IMR-90 (cell line): Measurements from ENCODE around the gene ENAH. TPM values are rescaled to one million over a fixed set of nuclear protein-coding genes. Genes with fewer than 3 reads are reported as not detected.

ENCODE experiments used
- ATAC-seq: fragments of 200-7000 bp; cut with Tn5 transposase; 2 replicates; pipeline ENCODE4 v1.9.1; 2020; ENCODE audit warnings: low read depth, mild to moderate bottlenecking, moderate library complexity
- BruUV-seq: library from RNA; stranded (reverse); fragments of 400-500 nt; replicated peaks from 2 replicates; lab custom pipeline; 2021; lab: Mats Ljungman, UMichigan
- CTCF ChIA-PET: fragments of 300-600 bp; formaldehyde crosslinking; extraction: SDS; loops from one replicate; lab custom pipeline; 2021; ENCODE audit warnings: antibody characterized with exemption; lab: Yijun Ruan, JAX
- POLR2A ChIA-PET: fragments of 300-600 bp; sonication (Branson Sonifier 250); formaldehyde crosslinking; loops from one replicate; lab custom pipeline; 2022; ENCODE audit warnings: antibody characterized with exemption; ENCODE audit not compliant: unreplicated experiment; lab: Charles Lee
- DNase-seq: peaks from one replicate; pipeline ENCODE4 v3.0.0; 2013
- H2AFZ ChIP-seq: replicated peaks from 2 replicates; pipeline ENCODE3; 2013; ENCODE audit warnings: low read length, mild to moderate bottlenecking; ENCODE audit not compliant: poor library complexity
- H2AK5ac ChIP-seq: 2 replicates; pipeline ENCODE4 v1.6.1; 2013; ENCODE audit warnings: low read depth, low read length, inconsistent platforms
- H2AK9ac ChIP-seq: replicated peaks from 2 replicates; pipeline ENCODE3; 2013; ENCODE audit warnings: mild to moderate bottlenecking, low read depth, low read length, moderate library complexity; ENCODE audit not compliant: poor library complexity
- H2BK120ac ChIP-seq: 2 replicates; pipeline ENCODE4 v1.6.1; 2013; ENCODE audit warnings: low read depth, low read length, inconsistent platforms
- H2BK15ac ChIP-seq: 3 replicates; pipeline ENCODE4 v1.6.1; 2013; ENCODE audit warnings: low read depth, low read length, inconsistent platforms
- H2BK20ac ChIP-seq: 2 replicates; pipeline ENCODE4 v1.6.1; 2013; ENCODE audit warnings: low read depth, mild to moderate bottlenecking, inconsistent platforms, low read length, moderate library complexity
- H2BK5ac ChIP-seq: 2 replicates; pipeline ENCODE4 v1.6.1; 2013; ENCODE audit warnings: mild to moderate bottlenecking, low read depth, low read length, inconsistent platforms; ENCODE audit not compliant: poor library complexity, severe bottlenecking
- H3K14ac ChIP-seq: replicated peaks from 2 replicates; pipeline ENCODE4 v1.6.1; 2013; ENCODE audit warnings: low read depth, low read length, inconsistent platforms
- H3K18ac ChIP-seq: 2 replicates; pipeline ENCODE4 v1.6.1; 2013; ENCODE audit warnings: low read depth, low read length, control low read depth
- H3K23ac ChIP-seq: 2 replicates; pipeline ENCODE4 v1.6.1; 2013; ENCODE audit warnings: low read depth, low read length, inconsistent platforms
- H3K27ac ChIP-seq: 2 replicates; pipeline ENCODE4 v1.5.1; 2013; ENCODE audit warnings: mild to moderate bottlenecking, control low read depth, low read length; ENCODE audit not compliant: insufficient read depth
- H3K27me3 ChIP-seq: 2 replicates; pipeline ENCODE4 v1.6.1; 2013; ENCODE audit warnings: low read length; ENCODE audit not compliant: control insufficient read depth, insufficient read depth
- H3K36me3 ChIP-seq: 2 replicates; pipeline ENCODE4 v1.6.1; 2013; ENCODE audit warnings: low read length, mixed read lengths; ENCODE audit not compliant: control insufficient read depth, insufficient read depth
- H3K4ac ChIP-seq: 2 replicates; pipeline ENCODE4 v1.6.1; 2013; ENCODE audit warnings: low read depth, low read length, inconsistent platforms
- H3K4me1 ChIP-seq: 2 replicates; pipeline ENCODE4 v1.6.1; 2013; ENCODE audit warnings: low read length, mixed read lengths; ENCODE audit not compliant: control insufficient read depth, insufficient read depth
- H3K4me2 ChIP-seq: 2 replicates; pipeline ENCODE4 v1.6.1; 2013; ENCODE audit warnings: low read depth, mild to moderate bottlenecking, control low read depth, low read length, moderate library complexity
- H3K4me3 ChIP-seq: 2 replicates; pipeline ENCODE4 v1.5.1; 2013; ENCODE audit warnings: low read depth, mild to moderate bottlenecking, control low read depth, low read length, moderate library complexity; ENCODE audit not compliant: insufficient read depth
- H3K56ac ChIP-seq: 2 replicates; pipeline ENCODE4 v1.6.1; 2013; ENCODE audit warnings: low read length, inconsistent platforms; ENCODE audit not compliant: insufficient read depth; ENCODE audit errors: extremely low read depth
- H3K79me1 ChIP-seq, 2 experiments: 2 replicates each; pipeline ENCODE4 v1.6.1; 2013; ENCODE audit warnings: low read length in 2 of 2, inconsistent platforms in 1 of 2, low read depth in 1 of 2
- H3K9ac ChIP-seq: 2 replicates; pipeline ENCODE4 v1.6.1; 2013; ENCODE audit warnings: low read depth, low read length, control low read depth
- H3K9me1 ChIP-seq: 2 replicates; pipeline ENCODE4 v1.6.1; 2013; ENCODE audit warnings: low read length, inconsistent platforms; ENCODE audit not compliant: insufficient read depth
- H3K9me3 ChIP-seq: 2 replicates; pipeline ENCODE4 v1.6.1; 2013; ENCODE audit warnings: low read length; ENCODE audit not compliant: control insufficient read depth, insufficient read depth
- H4K20me1 ChIP-seq: 2 replicates; pipeline ENCODE4 v1.6.1; 2013; ENCODE audit warnings: low read length, inconsistent platforms; ENCODE audit not compliant: insufficient read depth
- H4K5ac ChIP-seq: 2 replicates; pipeline ENCODE4 v1.6.1; 2013; ENCODE audit warnings: mild to moderate bottlenecking, low read depth, low read length, control low read depth
- H4K8ac ChIP-seq, 2 experiments: 2 replicates each; pipeline ENCODE4 v1.6.1; 2013; ENCODE audit warnings: low read depth in 2 of 2, low read length in 2 of 2, control low read depth in 1 of 2, inconsistent platforms in 1 of 2
- H4K91ac ChIP-seq: 2 replicates; pipeline ENCODE4 v1.6.1; 2013; ENCODE audit warnings: low read depth, low read length, inconsistent platforms; ENCODE audit not compliant: insufficient read depth
- BHLHE40 ChIP-seq: fragments of 150-350 bp; IDR thresholded peaks from 2 replicates; pipeline ENCODE4 v1.6.1; 2016; ENCODE audit warnings: mild to moderate bottlenecking, low read depth, low read length
- CEBPB ChIP-seq: IDR thresholded peaks from 2 replicates; pipeline ENCODE4 v1.6.1; 2012; ENCODE audit warnings: low read depth, low read length, improper control_type of control experiment
- WGBS, 2 experiments: methylation state at CpG; one replicate each; pipeline versions ENCODE4 v1.1.5 to v1.1.7; 2013; ENCODE audit warnings: missing lambda C conversion rate in 2 of 2; ENCODE audit not compliant: insufficient read length in 1 of 2; ENCODE audit errors: extremely low coverage in 2 of 2; 5-methylcytosine and 5-hydroxymethylcytosine counted together
- dilution Hi-C: fragments of 300-500 bp; cut with HindIII; formaldehyde crosslinking; loops from one replicate; pipeline ENCODE4 v1.14.3; 2018; ENCODE audit warnings: low sequenced_read_pairs; ENCODE audit not compliant: unreplicated experiment
- in situ Hi-C: fragments of 300-500 bp; cut with MboI; formaldehyde crosslinking; loops from 3 replicates; pipeline ENCODE4 v1.14.3; 2019; ENCODE audit warnings: low sequenced_read_pairs, inconsistent platforms, mixed read lengths
- intact Hi-C: fragments of 100-400 bp; cut with micrococcal nuclease; formaldehyde crosslinking; loops from 2 replicates; pipeline ENCODE4 v1.10.0; 2022
- polyA plus RNA-seq, 3 experiments: library from polyadenylated mRNA; depleted of rRNA; stranded (reverse); fragments of >200 nt; gene quantifications; 2 replicates each; pipeline ENCODE4 v1.2.3, GENCODE V29; 2012; ENCODE audit warnings: low replicate concordance in 1 of 3
- total RNA-seq: library from RNA; depleted of rRNA; stranded (reverse); fragments of >200 nt; gene quantifications from 2 replicates; pipeline ENCODE4 v1.2.3, GENCODE V29; 2012

The ENAH gene
- total and polyA plus RNA-seq, 2 of the 4 experiments (the other 2 are of a cell fraction) = 61.3 to 86.9 TPM

DNA sequence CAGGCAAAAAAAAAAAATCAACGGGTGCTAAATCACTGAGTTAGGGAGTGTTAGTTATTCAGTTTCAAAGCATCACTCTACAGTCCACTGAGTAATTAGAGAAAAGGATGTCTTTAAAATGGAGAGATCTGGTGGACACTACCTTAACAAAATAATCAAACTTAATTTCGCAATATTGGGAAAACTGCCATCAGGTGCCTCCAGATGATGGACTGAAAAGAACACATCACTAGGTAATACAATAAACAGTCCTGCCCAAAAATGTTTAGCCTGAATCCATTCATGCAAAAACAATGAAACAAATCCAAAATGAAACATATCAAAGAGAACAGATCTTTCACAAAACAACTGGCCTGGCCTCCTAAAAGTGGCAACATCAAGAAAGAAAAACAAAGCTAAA lies 54.1 kb downstream of the ENAH start:
- Histone ChIP-seq H3K4me2 (no peak overlapping the region), H2BK20ac (no peak overlapping the region), H3K4ac (no peak overlapping the region), H3K56ac (no peak overlapping the region), H4K91ac (no peak overlapping the region), H3K36me3 (peaks cover 6% of the 10 kb centered on the region), H3K27me3 (no peaks in the 10 kb centered on the region), H4K8ac (no peak overlapping the region), H2BK15ac (no peak overlapping the region), H2AFZ (no peak overlapping the region), H3K18ac (no peak overlapping the region), H3K14ac (no peak overlapping the region), H3K4me1 (no peaks in the 10 kb centered on the region), H4K20me1 (peaks cover 60% of the 10 kb centered on the region), H2BK5ac (no peak overlapping the region), H2AK9ac (no peak overlapping the region), H3K27ac (no peak overlapping the region), H2BK120ac (no peak overlapping the region), H4K5ac (no peak overlapping the region), H3K9me1 (no peaks in the 10 kb centered on the region; the same call in 1 of the 2 replicates), H3K9ac (no peak overlapping the region), H3K4me3 (no peak overlapping the region), H3K79me1 (peaks cover 7 to 58% of the 10 kb centered on the region in 2 experiments; a peak in 3 of 4 replicates), H2AK5ac (no peak overlapping the region), H3K9me3 (0 out of 2 replicates have a peak, but pooled peaks cover 2% of the 10 kb centered on the region), H3K23ac (no peak overlapping the region)
- WGBS, 2 experiments = no CpG with 5 or more reads among the region's 2 CpGs
- ATAC-seq (no peak), DNase-seq (no peak)
- ChIA-PET POLR2A (no interaction called here), CTCF (no interaction called here)
- in situ Hi-C loops (no loop called here), intact Hi-C loops (no loop called here), dilution Hi-C loops (no loop called here)
- BruUV-seq = no TSS peak
- TF ChIP-seq BHLHE40 = no peak
- TF ChIP-seq CEBPB = peak; percentile 79
